AG09309 (cell line): ENCODE data around the gene TSPAN9.

Experiments used
- DNase-seq: peaks from one replicate; pipeline ENCODE4 v3.0.0-alpha.2; 2010; ENCODE audit warnings: low read depth
- H3K4me3 ChIP-seq: 2 replicates; pipeline ENCODE4 v1.5.1; 2011; ENCODE audit warnings: mild to moderate bottlenecking, low read depth, low read length, moderate library complexity; ENCODE audit not compliant: control insufficient read depth
- CTCF ChIP-seq: IDR thresholded peaks from 2 replicates; pipeline ENCODE4 v1.5.1; 2011; ENCODE audit warnings: mild to moderate bottlenecking, low read depth, low read length, inconsistent platforms; ENCODE audit not compliant: insufficient read depth, control insufficient read depth; ENCODE audit errors: missing control alignments

The TSPAN9 gene

GRCh38 chr12:3247077-3247476 lies 169.9 kb downstream of the TSPAN9 start:
- no peak overlapping the region for H3K4me3 ChIP-seq
- no peak for DNase-seq
- no peak for TF ChIP-seq CTCF

- no peak for DNase-seq
- H3K4me3 ChIP-seq = no peak overlapping the region
- no peak for TF ChIP-seq CTCF
Observed at GRCh38 chr12:3247629-3248161, 170.5 kb downstream of the TSPAN9 start.

- TF ChIP-seq CTCF = no peak
- DNase-seq = no peak
- H3K4me3 ChIP-seq = no peak overlapping the region
Observed at GRCh38 chr12:3249081-3249800, 172.1 kb downstream of the TSPAN9 start.

- H3K4me3 ChIP-seq = no peak overlapping the region
- DNase-seq = no peak
- no peak for TF ChIP-seq CTCF
Observed at GRCh38 chr12:3250034-3250433, 172.9 kb downstream of the TSPAN9 start.

GRCh38 chr12:3250576-3250975 lies 173.4 kb downstream of the TSPAN9 start:
- no peak for TF ChIP-seq CTCF

GRCh38 chr12:3251067-3251466 lies 173.9 kb downstream of the TSPAN9 start:
- no peak for DNase-seq
- no peak for TF ChIP-seq CTCF
- no peak overlapping the region for H3K4me3 ChIP-seq

More at GRCh38 chr12:3250576-3250975, 173.4 kb downstream of the TSPAN9 start:
- no peak overlapping the region for H3K4me3 ChIP-seq
- no peak for DNase-seq
